ENCODE measurements around the gene TPRN.
"Not testable (repeated sequence)": the region's sequence is repeated elsewhere in the genome, so short reads cannot be mapped to it uniquely, and the experiment has no call there.

Gene TPRN, protein sequence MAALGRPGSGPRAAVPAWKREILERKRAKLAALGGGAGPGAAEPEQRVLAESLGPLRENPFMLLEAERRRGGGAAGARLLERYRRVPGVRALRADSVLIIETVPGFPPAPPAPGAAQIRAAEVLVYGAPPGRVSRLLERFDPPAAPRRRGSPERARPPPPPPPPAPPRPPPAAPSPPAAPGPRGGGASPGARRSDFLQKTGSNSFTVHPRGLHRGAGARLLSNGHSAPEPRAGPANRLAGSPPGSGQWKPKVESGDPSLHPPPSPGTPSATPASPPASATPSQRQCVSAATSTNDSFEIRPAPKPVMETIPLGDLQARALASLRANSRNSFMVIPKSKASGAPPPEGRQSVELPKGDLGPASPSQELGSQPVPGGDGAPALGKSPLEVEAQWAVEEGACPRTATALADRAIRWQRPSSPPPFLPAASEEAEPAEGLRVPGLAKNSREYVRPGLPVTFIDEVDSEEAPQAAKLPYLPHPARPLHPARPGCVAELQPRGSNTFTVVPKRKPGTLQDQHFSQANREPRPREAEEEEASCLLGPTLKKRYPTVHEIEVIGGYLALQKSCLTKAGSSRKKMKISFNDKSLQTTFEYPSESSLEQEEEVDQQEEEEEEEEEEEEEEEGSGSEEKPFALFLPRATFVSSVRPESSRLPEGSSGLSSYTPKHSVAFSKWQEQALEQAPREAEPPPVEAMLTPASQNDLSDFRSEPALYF

DNA sequence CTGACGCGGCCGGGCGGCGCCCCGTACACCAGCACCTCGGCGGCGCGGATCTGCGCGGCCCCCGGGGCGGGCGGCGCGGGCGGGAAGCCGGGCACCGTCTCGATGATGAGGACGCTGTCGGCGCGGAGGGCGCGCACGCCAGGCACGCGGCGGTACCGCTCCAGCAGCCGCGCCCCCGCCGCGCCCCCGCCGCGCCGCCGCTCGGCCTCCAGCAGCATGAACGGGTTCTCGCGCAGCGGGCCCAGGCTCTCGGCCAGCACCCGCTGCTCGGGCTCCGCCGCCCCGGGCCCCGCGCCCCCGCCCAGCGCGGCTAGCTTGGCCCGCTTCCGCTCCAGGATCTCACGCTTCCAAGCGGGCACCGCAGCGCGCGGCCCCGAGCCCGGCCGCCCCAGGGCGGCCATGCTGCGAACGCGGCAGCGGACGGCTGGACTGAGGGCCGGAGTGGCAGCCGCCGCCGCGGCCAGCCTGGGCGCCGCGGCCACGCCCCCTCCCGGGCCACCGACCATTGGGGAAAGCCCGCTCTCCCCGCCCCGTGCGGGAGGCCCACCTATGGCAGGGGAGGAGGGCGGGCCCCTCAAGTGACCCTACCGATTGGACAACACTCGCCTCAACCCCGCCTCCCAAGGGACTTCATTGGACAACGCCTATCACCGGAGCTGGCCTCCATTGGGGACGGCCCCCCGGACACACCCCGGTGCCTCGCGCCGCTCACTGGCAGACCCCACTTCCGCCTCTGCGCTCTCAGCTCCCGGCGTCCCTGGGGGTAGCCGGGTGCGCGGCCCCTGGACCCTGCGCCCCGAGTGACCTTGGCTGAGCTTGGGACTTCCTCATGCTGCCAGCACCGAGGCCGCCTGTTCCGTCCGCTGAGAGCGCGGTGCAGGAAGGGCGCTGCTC, at the start of gene TPRN:
Gene TPRN, minus strand, starts transcription at position 431 of the 894 bp plus-strand sequence. Its CDS starts 30 bp downstream, at position 401.
- DNase-seq (ENCODE audit: low read depth, low spot score) = peak; percentile 98

DNA sequence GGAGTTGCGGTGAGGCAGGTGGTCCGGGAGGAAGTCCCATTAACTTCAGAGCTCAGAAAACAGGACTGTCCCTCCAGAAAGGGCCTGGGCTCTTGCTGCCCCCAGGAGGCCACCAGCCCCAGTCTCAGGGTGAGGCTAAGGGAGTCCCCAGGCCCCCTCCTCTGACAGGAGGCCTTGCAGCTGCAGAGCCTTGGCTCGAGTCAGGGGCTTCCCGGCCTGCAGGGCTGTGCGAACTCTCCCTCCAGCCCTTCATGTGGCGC, 47.3 kb upstream of the TPRN start:
- DNase-seq (ENCODE audit: low read depth, low spot score) = no peak

DNA sequence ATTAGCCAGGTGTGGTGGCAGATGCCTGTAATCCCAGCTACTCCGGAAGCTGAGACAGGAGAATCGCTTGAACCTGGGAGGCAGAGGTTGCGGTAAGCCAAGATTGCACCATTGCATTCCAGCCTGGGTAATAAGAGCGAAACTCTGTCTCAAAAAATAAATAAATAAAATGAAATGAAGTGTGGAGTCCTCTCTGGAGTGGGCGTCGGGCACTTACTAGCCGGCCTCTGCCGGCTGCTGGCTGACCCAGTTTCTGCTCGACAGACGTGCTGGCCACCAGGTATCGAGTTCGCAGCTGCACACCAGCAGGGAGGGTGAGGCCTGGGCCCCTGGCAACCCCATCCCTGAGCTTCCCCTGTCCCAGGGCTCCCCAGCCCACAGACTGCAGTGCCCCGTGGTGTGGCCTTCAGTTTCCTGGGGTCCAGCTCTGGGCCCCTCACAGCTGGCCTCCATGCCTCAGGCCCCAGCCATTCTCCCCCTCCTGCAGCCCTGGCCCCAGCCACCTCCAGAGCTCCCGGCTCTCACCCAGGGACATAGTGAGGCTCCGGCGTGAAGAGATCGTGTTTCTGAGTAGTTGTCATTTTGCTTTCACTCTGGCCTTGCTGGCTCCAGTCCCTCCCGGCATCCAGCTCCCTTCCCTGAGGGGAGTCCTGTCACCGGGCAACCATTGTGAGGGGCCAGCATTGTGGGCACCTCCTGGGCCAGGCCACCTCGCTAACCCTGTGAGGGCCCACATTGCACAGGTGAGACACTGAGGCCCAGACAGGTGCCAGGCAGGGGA, 46.8 kb upstream of the TPRN start:
- DNase-seq (ENCODE audit: low read depth, low spot score) = no peak

DNA sequence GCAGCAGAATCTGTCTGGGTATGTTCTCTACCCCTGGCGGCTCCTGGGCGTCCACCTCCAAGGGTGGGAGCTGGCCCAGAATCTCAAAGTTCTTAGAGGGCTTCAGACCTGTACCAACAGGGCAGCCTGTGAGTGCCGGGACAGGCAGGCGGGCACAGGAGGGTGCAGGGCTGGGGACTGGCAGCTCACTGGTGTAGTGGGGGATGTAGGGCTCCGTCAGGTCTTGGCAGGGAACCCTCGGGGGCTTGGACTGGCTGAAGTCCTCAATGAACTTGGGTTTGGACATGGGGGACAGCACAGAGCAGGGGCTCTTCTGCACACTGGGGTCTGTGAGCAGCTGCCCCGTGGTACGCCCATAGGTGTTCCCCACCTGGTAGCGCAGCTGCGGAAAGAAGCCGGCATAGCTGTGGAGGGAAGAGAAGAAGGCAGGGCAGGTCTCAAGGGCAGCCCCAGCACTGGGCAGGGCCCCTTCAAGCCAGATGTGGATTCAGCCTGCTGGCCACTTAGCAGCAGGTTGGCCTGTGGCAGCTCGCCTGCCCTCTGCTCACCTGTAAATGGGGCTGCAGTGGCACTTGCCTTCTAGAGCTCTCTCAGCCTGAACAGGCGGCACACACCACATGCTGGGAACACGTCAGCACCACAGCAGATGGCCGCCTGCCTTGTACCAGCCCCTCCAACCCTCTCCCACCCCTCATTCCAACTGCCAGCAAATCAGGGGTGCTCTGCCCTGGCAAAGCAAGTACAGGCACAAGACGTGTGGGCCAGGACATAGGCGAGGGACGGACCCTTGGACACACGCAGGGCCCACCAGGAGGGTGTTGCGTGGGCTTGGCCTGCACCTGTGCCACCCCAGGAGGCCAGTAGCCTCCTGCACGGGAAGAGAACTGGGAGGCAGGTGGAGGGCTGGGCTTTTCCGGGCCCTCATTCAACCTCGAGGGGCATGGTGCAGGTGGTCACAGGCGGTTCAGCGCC, 45.2 kb upstream of the TPRN start:
- no peak for DNase-seq (ENCODE audit: low read depth, low spot score)

DNA sequence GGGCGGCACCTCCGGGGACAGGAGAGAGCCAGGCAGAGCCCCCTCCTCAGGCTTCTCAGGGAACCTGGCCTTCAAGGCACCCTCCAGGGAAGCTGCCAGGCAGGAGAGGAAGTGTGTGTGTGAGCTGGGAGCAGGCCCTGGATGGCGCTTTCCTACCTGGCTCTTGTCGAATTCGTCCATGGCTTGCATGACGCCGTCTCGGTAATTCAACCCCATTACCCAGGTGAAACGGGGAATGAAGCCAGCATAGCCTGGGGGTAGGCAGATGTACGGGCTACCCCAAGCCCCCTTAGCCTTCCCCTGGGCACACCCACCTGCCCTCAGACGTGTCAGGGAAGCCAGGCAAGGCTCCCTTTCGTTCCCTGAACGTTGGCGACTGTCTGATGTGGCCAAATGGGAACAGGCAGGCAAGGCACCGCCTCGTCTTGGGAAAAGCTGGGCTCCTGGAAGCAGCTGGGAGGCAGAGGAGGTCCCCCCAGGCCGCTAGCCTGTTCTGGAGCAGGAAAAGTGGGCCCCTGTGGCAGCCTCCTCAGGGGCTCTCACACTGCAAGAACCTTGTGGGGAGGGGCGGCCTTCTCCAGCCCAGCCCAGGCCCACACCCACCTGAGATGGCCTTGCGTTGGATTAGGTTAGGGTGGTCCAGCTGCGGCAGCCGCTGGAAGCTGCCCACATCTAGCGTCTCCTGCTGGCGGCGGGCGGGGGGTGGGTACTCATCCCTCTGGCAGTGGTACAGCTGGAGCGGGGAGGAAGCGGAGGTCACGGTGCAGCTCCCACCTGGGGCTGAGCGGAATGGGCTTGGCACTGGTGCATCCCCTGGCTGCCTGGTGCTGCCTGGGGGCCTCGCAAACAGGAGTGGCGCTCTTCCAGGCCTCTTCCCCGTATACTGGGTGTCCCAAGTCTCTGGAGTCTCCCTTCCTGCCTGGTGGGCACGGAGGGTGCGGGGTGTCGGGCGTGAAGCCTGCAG, 44.2 kb upstream of the TPRN start:
- DNase-seq (ENCODE audit: low read depth, low spot score) = no peak

DNA sequence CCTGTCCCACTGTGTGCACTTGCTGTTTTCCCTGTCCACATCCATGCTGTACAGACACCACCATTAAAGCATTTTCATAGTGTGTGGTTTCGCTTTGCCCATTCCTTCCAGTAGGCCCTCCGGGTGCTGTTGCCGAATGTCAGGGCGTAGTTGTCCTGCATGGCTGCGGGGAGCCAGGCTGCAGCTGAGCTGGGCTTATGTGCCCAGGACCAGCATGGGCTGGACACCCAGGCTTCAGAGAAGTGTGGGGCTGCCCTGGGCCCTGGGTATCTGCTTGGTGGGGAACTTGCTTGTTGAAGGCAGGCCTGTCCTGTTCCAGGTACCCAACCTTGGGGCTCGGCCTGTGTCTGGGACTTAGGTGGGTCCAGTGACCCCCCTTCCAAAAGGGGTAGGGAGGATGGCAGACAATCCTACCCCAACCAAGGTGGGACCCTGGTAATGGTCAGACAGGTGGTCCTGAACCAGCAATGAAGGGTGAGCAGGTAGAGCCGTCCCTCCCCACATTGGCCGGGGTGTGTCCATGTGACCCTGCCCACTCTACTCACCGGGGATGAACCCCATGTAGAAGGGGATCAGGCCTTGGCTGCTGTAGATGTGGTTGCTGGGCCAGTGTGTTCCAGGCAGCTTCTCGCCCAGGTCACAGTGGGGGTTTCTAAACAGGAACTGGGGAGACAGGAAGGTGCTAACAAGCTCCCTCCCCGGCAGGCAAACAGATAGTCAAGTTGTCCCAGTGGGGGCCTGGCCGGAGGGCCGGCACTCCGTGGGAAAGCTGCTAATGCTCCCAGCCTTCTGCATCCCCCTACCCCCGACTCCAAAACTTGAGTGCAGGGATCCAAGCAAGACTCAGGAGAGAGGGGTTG, 43.3 kb upstream of the TPRN start:
- no peak for DNase-seq (ENCODE audit: low read depth, low spot score)

DNA sequence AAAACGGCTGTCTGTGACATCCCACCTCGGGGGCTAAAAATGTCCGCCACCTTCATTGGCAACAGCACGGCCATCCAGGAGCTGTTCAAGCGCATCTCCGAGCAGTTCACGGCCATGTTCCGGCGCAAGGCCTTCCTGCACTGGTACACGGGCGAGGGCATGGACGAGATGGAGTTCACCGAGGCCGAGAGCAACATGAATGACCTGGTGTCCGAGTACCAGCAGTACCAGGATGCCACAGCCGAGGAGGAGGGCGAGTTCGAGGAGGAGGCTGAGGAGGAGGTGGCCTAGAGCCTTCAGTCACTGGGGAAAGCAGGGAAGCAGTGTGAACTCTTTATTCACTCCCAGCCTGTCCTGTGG, 42.7 kb upstream of the TPRN start:
- DNase-seq (ENCODE audit: low read depth, low spot score) = not testable (repeated sequence)

DNA sequence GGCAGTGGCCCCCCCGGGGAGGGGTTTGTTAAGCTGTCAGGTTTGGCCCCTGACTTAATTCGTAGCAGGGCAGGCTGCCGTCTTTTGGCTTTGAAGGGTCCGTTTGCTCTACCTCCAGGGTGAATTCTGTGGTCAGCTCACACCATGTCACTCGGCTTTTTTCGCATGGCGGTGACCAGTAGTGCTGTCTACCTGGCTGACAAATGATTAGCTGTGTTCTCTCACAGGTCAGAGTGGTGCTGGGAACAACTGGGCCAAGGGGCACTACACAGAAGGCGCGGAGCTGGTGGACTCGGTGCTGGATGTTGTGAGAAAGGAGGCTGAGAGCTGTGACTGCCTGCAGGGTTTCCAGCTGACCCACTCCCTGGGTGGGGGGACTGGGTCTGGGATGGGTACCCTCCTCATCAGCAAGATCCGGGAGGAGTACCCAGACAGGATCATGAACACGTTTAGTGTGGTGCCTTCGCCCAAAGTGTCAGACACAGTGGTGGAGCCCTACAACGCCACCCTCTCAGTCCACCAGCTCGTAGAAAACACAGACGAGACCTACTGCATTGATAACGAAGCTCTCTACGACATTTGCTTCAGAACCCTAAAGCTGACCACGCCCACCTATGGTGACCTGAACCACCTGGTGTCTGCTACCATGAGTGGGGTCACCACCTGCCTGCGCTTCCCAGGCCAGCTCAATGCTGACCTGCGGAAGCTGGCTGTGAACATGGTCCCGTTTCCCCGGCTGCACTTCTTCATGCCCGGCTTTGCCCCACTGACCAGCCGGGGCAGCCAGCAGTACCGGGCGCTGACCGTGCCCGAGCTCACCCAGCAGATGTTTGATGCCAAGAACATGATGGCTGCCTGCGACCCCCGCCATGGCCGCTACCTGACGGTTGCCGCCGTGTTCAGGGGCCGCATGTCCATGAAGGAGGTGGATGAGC, 42.0 kb upstream of the TPRN start:
- DNase-seq (ENCODE audit: low read depth, low spot score) = no peak

DNA sequence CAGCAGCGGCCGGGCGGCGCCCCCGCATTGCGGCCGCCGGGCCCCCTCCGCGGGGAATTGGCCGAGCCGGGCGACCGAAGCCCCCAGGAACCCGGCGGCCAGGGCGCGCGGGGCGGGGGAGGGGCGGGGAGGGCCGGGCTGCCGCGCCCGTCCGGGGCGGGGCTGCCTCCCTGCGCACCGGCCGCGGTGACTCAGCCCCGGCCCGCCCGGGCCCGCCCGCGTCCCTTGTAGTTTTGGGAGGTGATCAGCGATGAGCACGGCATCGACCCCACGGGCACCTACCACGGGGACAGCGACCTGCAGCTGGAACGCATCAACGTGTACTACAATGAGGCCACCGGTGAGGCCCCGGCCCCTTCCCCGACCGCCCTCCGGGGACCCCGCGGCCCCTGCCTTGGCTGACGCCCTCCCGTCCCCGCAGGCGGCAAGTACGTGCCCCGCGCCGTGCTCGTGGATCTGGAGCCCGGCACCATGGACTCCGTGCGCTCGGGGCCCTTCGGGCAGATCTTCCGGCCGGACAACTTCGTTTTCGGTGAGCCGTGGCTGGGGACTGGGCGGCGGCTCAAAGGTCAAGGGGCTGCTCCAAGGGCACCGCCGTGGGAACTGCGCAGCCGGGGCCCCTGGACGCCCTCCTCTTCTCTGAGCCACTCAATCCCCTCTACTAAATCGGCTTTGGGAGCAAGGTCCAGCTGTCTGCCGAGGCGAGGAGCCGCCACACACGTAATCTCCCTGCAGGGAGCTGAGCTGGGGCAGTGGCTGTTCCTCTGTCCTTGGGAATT, 41.1 kb upstream of the TPRN start:
- peak; percentile 54 for DNase-seq (ENCODE audit: low read depth, low spot score)

DNA sequence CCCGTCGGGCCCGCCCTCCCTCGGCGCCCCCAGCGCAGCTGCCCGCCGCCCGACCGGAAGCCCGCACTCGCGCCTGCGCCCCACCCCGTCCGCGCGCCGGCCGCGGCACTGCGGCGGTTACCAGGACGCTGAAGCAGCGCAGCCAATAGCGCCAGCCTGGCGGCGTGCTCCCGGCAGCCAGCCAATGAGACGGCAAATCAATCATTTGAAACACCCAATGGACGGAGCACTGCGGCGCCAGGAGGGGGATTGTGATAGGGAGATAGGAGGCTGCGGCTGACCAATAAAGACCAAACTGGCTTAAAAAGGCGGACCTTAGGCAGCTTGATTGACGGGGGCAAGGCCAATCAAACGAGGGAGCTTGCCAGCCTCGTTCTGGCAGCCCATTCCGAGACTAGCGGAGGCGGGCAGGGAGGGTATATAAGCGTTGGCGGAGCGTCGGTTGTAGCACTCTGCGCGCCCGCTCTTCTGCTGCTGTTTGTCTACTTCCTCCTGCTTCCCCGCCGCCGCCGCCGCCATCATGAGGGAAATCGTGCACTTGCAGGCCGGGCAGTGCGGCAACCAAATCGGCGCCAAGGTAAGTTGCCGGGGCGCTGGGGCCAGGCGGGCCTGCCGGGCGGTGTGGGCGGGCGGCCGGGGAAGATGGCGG, 40.4 kb upstream of the TPRN start, which contains the start of gene TUBB4B:
Gene TUBB4B, plus strand, starts transcription at position 447 of the 649 bp plus-strand sequence. Its CDS starts 74 bp downstream, at position 521.
- peak; percentile 96 for DNase-seq (ENCODE audit: low read depth, low spot score)

DNA sequence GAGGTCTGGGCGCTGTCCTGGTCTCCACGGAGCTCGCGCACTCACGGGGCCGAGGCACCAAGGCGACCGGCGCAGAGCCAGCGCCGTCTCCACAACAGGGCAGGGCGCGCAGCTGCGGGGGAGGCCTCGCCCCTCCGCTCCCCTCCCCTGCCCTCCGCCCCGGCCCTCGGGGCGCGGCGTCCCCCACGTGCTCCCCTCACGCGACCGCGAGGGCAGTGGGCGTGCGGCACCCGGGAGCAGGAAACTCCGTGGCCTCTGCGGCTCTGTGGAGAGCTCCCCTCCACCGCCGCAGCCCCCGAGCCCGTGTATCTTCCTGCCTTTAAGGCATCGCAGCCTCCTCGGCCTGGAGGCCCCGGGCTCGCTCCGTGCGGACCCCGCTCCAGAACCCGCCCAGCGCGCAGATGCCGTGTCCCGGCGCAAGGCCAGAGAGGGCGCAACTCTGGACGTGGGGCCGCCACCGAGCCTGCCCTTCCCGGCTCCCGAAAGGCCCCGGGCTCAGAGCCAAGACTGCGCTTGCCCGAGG, 39.8 kb upstream of the TPRN start:
- DNase-seq (ENCODE audit: low read depth, low spot score) = peak; percentile 37

DNA sequence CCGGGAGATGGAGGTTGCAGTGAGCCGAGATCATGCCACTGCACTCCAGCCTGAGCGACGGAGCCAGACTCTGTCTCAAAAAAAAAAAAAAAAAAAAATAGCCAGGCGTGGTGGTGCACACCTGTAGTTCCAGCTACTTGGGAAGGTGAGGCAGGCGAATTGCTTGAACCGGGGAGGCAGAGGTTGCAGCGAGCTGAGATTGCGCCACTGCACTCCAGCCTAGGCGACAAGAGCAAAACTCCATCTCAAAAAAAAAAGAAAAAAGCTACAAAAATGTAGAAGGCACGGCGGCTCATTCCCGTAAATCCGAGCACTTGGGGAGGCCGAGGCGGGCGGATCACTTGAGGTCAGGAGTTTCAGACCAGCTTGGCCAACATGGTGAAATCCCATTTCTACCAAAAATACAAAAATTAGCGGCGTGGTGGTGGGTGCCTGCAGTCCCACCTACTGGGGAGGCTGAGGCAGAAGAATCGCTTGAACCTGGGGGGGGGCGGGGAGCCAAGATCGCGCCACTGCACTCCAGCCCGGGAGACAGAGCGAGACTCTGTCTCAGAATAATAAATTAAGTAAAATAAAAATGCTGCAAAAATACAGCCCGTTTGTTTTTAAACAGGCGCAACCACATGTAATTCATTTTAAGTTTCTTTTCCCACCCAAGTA, 39.1 kb upstream of the TPRN start:
- not testable (repeated sequence) for DNase-seq (ENCODE audit: low read depth, low spot score)

DNA sequence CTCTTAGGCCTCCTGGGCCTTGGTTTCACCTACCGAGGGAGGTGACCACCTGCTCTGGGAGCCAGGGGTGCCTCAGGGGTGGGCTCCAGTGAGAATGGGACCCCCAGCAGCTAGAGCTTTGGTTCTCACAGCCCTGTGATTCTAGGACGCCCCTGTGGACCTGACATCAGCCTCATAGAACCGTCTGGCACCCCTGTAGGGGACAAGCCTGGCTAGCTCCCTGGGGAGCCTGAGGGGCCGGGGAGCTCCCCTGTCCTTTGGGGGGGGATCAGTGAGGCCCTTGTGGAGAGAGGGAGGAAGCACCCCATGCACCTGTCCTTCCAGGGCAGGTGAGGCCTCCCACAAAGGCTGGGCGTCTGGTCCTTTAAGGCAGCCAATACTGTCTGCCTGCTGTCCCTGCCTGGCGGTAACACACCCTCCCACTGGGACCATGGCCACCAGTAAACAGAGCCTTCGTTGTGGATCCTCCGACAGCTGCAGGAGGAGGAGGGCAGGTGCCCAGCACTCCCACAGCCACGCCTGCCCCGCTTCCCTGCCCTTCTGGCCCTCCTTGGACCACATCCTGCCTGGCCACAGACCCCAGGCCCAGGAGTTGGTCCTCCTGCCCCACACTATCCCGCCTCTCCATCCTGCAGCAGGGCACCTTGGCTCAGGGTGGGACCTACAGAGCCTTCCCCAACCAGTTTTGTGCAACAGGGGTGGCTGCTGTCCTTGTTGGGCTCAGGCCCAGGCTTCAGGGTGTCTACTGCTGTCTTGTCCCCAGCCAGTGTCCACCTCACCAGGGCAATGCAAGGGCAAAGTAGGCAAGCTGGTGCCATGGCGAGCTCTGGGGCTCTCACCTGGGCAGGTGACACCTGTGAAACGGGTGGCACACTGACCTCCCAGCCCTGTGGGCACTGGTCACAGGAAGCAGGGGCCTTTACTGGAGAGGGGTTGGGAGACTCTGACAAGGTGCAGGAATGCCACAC, 37.5 kb upstream of the TPRN start:
- no peak for DNase-seq (ENCODE audit: low read depth, low spot score)

DNA sequence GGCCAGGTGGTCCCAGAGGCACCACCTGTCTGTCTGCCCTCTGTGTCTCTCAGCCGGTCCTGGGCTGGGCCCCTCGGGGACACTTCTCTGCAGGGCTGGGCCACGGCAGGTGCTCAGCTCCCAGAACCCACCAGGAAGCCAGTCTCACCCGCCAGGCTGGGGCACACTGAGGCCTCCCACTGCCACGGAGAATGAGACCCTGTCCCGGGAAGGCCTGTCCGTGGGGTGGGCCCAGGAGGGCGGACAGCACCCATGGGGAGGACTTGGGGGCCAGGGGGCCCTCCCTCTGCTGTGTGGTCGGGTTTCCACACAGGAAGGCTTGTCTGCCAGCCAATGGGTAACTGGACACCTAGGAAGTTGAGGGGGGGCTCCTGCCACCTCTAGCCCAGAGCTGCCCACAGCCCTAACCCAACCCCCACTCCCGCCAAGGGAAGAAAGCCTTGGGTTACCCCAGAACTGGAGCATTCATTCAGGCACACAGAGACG, 36.4 kb upstream of the TPRN start:
- DNase-seq (ENCODE audit: low read depth, low spot score) = no peak

All from activated CD4-positive, CD25-positive, alpha-beta regulatory T cell treated with anti-CD3 and anti-CD28 coated beads, Interleukin-2, amount 50 U/mL, for 16 hours (primary cell).